D341Med (cell line): Measurements from ENCODE around the gene SCN3A.
A peak's percentile ranks its signal among the peaks of the same experiment; 100 is the strongest.

ENCODE experiments used
- DNase-seq: peaks from one replicate; pipeline ENCODE4 v3.0.0; 2012; ENCODE audit warnings: low spot score

SCN3A gene

DNA sequence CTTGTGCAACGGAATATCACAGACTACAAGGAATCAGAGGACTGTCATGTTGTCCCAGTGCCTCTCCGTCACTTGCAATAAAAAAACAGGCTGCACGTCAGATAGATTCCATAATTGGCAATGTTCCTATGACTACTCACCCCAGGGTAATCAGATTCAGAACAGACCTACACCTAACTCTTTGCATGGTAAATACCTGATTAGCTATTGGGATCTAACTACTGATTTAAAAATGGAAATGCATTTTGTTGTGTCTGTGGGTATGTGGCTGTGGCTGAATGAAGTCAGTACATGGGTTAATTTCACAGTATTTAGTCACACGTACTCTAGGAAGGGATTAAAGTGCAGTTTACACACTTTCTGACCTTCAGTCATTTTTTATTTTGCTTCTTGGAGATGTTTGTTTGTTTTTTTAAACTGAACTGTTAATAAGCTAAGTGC, 91.7 kb downstream of the SCN3A start:
- no peak for DNase-seq

GRCh38 chr2:165110394-165110793, 93.5 kb downstream of the SCN3A start:
- DNase-seq: no peak

DNA sequence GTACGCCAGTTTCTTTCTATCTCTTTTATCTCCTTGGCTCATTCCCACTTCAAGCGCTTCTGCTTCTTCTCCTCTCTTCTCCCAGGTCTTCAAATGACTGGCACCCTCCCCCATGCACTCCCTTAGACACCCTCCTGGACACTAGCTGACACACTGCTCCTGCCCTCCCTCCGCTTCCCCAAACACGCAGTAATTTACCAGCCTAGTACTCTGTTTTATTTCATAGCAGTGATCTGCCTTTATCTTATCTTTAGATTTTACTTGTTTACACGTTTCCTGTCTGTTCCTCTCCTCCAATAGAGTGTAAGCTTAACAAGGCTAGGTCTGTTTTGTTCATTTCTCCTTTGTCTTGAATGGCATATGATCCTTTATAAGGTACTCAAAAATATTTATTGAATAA, 93.9 kb downstream of the SCN3A start:
- DNase-seq: no peak

GRCh38 chr2:165105926-165106325, 97.9 kb downstream of the SCN3A start:
- DNase-seq: no peak

DNA sequence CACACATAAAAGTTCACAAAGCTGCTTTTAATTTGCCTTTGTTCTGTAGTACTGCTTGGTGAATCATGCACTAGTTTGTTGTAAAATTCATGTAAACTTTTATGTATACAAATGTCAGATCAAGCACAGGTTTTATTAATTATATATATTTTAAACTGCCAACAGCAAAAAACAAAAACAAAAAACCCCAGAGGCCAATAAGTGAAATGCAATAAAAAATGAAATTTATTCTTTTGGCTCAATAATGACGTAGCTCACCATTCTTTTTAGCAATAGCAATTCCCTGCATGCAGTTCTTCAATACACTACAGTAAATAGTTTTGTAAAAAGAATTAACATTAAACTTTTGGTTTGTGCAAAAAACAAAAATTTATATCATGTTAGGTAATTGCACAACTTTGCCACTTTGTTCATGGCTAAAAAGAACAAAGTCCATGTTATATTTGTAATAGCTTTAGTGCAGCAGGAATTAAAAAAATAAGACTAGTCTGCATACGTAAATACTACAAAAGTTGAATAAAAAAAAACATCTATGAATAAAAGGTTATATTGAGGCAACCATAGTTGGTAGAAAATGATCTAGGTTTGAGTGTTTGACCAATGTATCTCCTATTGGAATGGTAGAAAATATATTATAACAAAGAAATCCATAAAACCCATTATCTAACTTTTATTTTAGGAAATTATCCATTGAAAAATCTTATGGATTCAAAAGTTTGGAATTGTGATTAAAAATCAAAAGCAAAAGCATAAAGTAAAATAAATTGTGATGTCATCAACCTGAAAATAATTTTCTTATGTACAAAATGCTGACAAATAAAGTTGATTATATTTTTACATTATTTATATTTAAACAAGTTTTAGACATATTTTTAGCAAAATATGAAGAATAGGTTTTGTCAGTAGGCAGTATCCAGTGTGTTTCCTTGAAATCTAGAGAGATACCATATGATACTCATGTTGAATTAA, 115.6 kb downstream of the SCN3A start:
- DNase-seq: no peak

- no peak for DNase-seq
These were observed 117.5 kb downstream of the SCN3A start for GRCh38 chr2:165086337-165086736.

DNA sequence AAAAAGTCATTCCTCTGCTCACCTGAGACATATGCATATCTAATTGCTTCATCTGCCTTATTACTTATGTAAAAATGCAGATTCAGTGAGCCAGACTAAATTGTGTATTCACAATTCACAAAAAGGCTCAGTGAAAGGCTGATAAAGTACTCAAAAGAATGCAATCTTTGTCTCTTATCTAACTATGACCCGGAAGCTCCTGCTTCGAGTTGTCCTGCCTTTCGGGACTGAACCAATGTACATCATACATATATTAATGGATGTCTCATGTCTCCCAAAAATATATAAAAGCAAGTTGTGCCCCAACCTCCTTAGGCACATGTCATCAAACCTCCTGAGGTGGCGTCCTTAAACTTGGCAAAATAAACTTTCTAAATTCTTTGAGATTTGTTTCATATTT, 120.5 kb downstream of the SCN3A start:
- DNase-seq: no peak

DNA sequence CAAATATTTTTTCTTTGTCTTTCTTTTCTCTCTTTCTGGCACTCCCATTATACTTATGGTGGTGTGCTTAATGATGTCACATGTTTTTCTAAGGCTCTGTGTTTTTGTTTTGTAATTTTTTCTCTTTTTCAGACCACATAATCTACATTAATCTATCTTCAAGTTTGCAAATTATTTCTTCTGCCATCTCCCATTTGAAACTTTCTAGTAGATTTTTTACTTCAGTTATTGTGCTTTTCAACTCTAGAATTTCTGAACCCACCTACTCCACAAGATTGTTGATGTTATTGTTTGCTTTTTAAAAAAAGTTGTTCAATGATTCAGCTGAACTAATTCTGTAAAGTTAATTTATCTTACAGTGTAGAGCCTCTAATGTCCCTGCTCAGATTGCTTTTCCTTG, 121.4 kb downstream of the SCN3A start:
- DNase-seq: no peak

- DNase-seq: no peak
These were observed 122.6 kb downstream of the SCN3A start for GRCh38 chr2:165081276-165081675.

DNA sequence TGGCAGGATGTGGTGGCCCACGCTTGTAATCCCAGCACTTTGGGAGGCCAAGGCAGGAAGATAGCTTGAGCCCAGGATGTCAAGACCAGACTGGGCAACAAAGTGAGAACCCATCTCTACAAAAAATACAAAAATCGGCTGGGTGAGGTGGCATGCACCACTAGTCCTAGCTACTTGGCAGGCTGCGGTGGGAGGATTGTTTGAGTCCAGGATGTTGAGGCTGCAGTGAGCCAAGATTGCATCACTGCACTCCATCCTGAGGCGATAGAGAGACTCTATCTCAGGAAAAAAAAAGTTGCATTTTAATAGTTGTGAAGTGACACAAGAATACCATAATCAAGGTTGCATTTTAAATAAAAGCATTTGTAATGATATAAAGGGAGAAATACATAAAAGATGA, 124.4 kb downstream of the SCN3A start:
- no peak for DNase-seq

DNA sequence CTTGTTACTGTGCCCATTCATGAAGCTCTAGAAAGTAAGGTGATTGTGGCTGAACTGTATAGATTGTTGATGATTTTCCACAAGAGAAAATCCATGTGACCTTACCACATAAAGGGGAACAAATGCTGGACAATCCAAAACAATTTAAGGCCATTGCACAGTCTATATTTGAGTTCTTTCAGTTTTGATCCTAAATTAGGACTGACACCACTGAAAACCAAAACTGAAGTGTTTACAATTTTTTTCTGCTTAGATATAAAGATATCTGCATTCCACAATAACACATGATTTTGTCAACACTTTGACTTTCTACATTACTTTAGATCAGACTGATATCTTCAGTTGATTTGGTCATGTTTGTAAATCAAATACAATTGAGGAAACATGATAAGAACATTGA, 124.9 kb downstream of the SCN3A start:
- no peak for DNase-seq

- no peak for DNase-seq
These were observed 129.0 kb downstream of the SCN3A start for GRCh38 chr2:165074884-165075283.

DNA sequence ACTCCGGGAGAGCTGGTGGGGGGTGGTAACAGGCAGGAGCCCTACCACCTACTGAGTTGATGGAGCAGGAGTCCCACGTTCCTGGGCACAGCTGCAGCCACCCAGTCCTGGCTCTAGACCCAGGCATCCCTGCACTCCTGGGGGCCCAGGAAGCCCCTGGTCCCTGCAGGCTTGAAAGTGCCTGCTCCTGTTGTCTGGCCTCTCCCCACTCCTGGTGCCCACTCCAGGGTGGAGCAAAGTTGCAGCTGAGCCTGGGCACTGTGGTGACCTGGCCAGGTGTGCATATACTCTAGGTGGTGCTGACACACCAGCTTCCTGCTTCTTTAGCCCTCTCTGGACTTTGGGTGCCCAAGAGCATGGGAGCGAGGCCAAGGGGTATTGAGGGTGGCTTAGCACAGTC, 129.5 kb downstream of the SCN3A start:
- no peak for DNase-seq

- no peak for DNase-seq
These were observed 133.8 kb downstream of the SCN3A start for GRCh38 chr2:165070076-165070475.

GRCh38 chr2:165069151-165069550, 134.7 kb downstream of the SCN3A start:
- no peak for DNase-seq

GRCh38 chr2:165068487-165068757, 135.4 kb downstream of the SCN3A start:
- no peak for DNase-seq

DNA sequence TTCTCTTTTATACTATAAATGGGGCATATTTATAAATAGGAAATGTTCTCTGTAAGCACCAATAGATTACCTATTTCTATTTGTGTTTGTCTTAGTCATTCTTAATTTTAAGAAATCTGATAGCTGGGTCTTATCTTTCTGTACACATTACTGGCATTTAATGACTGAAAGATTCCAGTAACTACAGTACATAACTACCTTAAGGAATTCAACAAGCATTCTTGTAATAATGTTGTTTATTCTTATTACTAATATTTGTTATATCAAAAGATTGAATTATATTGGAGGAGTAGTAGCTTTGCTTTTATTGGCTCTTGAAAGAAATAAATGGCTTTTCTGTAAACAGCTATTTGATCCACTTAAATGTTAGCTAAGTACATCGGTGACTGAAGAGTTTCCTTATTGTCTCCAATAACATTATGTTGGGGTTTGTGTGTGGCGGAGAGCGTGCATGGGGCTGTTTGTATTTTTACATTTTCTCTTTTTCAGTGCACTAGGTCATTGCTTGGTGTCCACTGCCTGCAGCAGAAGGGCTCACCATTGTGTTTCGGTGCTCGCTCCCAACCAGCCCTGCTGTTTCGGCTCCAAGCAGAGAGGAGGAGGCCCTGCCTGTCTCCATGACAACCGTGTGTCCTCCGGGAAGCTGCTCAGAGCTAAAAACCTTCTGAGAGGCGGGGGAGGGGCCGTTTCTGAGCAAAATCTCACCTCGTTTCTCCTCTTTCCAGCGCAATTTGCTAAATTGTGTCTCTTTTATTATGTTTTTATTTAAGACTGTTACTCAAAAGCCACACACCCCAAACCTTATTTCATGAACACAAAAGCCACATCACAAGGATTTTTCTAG, 136.0 kb downstream of the SCN3A start:
- DNase-seq: peak; percentile 87

GRCh38 chr2:165064743-165065142, 139.1 kb downstream of the SCN3A start:
- DNase-seq: no peak

GRCh38 chr2:165060411-165060810, 143.4 kb downstream of the SCN3A start:
- DNase-seq: no peak

DNA sequence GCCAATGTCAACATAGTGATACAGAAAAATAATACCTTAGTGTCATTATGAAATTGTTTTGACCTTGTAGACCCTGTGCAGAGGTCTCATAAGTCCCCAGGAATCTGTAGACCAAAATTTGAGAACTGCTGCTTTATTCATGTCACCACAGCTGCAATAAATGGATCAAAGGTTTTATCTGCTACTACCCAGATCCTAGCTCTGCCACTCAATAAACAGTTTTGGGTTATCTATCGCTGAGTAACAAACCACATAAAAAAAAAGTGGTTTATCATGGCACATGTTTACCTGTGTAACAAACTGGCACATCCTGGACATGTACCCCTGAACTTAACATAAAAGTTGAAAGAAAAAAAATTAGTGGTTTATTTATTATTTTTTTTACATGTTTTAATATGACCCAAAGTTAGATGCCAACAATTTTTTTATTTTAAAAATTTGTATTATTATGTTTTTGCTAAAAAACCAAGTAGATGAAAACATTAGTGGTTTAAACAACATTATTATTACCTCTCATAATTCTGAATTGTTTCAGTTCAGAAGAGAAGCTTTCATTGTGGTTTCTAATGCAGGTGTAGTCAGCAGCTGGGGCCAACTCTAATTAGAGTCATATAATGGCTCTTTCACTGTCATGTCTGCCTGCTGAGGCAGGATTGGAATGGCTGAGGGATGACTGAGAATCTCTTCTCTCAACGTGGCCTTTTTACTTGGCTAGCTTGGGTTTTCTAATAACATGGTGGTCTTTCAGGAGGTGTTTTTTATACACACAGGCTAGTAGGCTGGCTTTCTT, 145.2 kb downstream of the SCN3A start:
- no peak for DNase-seq

DNA sequence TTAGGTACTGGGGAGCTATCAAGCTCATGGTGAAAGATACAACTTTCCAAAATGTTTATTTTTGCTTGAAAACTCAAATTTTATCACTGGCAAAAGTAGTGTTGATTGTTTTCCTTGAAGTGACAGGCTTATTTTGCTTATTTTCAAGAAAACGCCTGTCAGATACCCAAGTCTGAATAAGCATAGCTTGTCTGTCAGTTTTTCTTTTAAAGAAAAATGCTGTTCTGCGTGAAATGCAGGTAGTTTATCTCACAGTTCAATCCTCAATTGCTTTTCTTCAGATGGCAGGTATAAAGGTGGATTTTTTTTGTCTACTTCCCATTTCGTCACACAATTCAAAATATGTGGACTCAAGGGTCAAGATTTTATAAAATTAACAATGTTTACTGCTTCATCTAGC, 145.9 kb downstream of the SCN3A start:
- no peak for DNase-seq

DNA sequence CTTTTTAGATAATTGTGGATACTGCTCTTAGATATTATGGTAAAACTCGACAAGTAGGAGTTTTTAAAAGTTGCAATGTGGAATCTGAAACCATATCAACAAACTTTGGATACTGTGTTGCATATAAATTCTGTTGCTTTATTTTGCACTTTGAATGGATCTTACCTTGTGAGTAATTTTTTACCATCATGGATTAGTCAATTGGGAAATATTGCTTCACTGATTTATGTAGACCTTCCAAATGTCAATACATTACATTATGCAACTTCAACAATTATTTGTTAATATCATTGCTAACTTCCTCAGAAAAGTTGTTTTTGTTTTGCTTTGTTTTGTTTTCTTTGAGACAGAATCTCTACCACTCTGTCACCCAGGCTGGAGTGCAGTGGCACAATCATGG, 146.5 kb downstream of the SCN3A start:
- DNase-seq: no peak
